ENCODE data around the gene RBP3. TPM values are rescaled to one million over a fixed set of nuclear protein-coding genes. Genes with fewer than 3 reads are reported as not detected.

The RBP3 gene
- total and polyA plus RNA-seq, 9 donors: 0.04 to 0.11 (median 0.07) TPM; not detected in 1

DNA sequence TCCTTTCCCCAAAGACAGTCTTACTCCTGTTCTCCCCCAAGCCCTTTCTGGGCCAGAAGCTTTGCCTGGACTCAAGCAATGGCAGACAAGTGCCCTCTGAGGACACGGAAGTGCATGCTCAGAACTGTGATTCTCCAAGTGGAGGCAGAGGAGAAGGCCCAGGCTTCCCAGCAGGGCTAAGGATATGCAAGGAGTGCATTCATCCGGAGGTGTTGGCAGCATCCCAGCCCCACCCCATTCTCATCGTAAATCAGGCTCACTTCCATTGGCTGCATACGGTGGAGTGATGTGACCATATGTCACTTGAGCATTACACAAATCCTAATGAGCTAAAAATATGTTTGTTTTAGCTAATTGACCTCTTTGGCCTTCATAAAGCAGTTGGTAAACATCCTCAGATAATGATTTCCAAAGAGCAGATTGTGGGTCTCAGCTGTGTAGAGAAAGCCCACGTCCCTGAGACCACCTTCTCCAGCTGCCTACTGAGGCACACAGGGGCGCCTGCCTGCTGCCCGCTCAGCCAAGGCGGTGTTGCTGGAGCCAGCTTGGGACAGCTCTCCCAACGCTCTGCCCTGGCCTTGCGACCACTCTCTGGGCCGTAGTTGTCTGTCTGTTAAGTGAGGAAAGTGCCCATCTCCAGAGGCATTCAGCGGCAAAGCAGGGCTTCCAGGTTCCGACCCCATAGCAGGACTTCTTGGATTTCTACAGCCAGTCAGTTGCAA lies 1.4 kb upstream of the RBP3 start:
- Histone ChIP-seq H3K36me3 (ENCODE audit: control insufficient read depth, insufficient read depth, low read length) (no peaks in the 10 kb centered on the region), H3K27ac (ENCODE audit: low read length) (no peak overlapping the region), H3K27me3 (ENCODE audit: control insufficient read depth, insufficient read depth, low read length) (peaks cover 2% of the 10 kb centered on the region), H3K4me1 (ENCODE audit: control insufficient read depth, insufficient read depth, low read length) (peaks cover 13% of the 10 kb centered on the region), H3K9me3 (replicated peaks; ENCODE audit: control insufficient read depth, low read depth, low read length) (no peaks in the 10 kb centered on the region), H3K4me3 (ENCODE audit: low read length) (no peak overlapping the region)
- 63% methylated on average over 1 of the region's 13 CpGs for WGBS (ENCODE audit: insufficient coverage)
- peak; percentile 14 for DNase-seq

DNA sequence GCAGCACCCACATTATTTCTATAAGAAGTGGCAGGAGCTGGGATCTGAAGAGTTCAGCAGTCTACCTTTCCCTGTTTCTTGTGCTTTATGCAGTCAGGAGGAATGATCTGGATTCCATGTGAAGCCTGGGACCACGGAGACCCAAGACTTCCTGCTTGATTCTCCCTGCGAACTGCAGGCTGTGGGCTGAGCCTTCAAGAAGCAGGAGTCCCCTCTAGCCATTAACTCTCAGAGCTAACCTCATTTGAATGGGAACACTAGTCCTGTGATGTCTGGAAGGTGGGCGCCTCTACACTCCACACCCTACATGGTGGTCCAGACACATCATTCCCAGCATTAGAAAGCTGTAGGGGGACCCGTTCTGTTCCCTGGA lies 874 bp upstream of the RBP3 start:
- no CpG with 5 or more reads among the region's 4 CpGs for WGBS (ENCODE audit: insufficient coverage)

DNA sequence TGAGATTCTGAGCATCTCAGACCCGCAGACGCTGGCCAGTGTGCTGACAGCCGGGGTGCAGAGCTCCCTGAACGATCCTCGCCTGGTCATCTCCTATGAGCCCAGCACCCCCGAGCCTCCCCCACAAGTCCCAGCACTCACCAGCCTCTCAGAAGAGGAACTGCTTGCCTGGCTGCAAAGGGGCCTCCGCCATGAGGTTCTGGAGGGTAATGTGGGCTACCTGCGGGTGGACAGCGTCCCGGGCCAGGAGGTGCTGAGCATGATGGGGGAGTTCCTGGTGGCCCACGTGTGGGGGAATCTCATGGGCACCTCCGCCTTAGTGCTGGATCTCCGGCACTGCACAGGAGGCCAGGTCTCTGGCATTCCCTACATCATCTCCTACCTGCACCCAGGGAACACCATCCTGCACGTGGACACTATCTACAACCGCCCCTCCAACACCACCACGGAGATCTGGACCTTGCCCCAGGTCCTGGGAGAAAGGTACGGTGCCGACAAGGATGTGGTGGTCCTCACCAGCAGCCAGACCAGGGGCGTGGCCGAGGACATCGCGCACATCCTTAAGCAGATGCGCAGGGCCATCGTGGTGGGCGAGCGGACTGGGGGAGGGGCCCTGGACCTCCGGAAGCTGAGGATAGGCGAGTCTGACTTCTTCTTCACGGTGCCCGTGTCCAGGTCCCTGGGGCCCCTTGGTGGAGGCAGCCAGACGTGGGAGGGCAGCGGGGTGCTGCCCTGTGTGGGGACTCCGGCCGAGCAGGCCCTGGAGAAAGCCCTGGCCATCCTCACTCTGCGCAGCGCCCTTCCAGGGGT lies 703 bp downstream of the RBP3 start:
- no peak overlapping the region for H3K27ac ChIP-seq (ENCODE audit: low read length)
- 95% methylated on average over 30 of the region's 36 CpGs for WGBS (ENCODE audit: insufficient coverage)
- peaks cover 5% of the 10 kb centered on the region for H3K27me3 ChIP-seq (ENCODE audit: control insufficient read depth, insufficient read depth, low read length)
- no peak for DNase-seq
- no peak overlapping the region for H3K4me3 ChIP-seq (ENCODE audit: low read length)
- H3K9me3 ChIP-seq (replicated peaks; ENCODE audit: control insufficient read depth, low read depth, low read length): no peaks in the 10 kb centered on the region
- H3K36me3 ChIP-seq (ENCODE audit: control insufficient read depth, insufficient read depth, low read length): no peaks in the 10 kb centered on the region
- peaks cover 13% of the 10 kb centered on the region for H3K4me1 ChIP-seq (ENCODE audit: control insufficient read depth, insufficient read depth, low read length)

More for the DNA sequence above, 874 bp upstream of the RBP3 start:
- no peak for DNase-seq
- Histone ChIP-seq H3K27me3 (ENCODE audit: control insufficient read depth, insufficient read depth, low read length) (peaks cover 2% of the 10 kb centered on the region), H3K4me3 (ENCODE audit: low read length) (no peak overlapping the region), H3K4me1 (ENCODE audit: control insufficient read depth, insufficient read depth, low read length) (peaks cover 13% of the 10 kb centered on the region), H3K36me3 (ENCODE audit: control insufficient read depth, insufficient read depth, low read length) (no peaks in the 10 kb centered on the region), H3K9me3 (replicated peaks; ENCODE audit: control insufficient read depth, low read depth, low read length) (no peaks in the 10 kb centered on the region), H3K27ac (ENCODE audit: low read length) (no peak overlapping the region)

DNA sequence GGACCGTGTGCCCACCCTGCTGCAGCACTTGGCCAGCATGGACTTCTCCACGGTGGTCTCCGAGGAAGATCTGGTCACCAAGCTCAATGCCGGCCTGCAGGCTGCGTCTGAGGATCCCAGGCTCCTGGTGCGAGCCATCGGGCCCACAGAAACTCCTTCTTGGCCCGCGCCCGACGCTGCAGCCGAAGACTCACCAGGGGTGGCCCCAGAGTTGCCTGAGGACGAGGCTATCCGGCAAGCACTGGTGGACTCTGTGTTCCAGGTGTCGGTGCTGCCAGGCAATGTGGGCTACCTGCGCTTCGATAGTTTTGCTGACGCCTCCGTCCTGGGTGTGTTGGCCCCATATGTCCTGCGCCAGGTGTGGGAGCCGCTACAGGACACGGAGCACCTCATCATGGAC lies 1.4 kb downstream of the RBP3 start:
- peaks cover 5% of the 10 kb centered on the region for H3K27me3 ChIP-seq (ENCODE audit: control insufficient read depth, insufficient read depth, low read length)
- DNase-seq: no peak
- no peak overlapping the region for H3K4me3 ChIP-seq (ENCODE audit: low read length)
- peaks cover 13% of the 10 kb centered on the region for H3K4me1 ChIP-seq (ENCODE audit: control insufficient read depth, insufficient read depth, low read length)
- no peaks in the 10 kb centered on the region for H3K9me3 ChIP-seq (replicated peaks; ENCODE audit: control insufficient read depth, low read depth, low read length)
- H3K36me3 ChIP-seq (ENCODE audit: control insufficient read depth, insufficient read depth, low read length): no peaks in the 10 kb centered on the region
- 96% methylated on average over 22 of the region's 22 CpGs for WGBS (ENCODE audit: insufficient coverage)
- no peak overlapping the region for H3K27ac ChIP-seq (ENCODE audit: low read length)

DNA sequence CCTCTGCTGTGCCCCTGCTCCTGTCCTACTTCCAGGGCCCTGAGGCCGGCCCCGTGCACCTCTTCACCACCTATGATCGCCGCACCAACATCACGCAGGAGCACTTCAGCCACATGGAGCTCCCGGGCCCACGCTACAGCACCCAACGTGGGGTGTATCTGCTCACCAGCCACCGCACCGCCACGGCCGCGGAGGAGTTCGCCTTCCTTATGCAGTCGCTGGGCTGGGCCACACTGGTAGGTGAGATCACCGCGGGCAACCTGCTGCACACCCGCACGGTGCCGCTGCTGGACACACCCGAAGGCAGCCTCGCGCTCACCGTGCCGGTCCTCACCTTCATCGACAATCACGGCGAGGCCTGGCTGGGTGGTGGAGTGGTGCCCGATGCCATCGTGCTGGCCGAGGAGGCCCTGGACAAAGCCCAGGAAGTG lies 1.8 kb downstream of the RBP3 start:
- no peaks in the 10 kb centered on the region for H3K36me3 ChIP-seq (ENCODE audit: control insufficient read depth, insufficient read depth, low read length)
- no peak overlapping the region for H3K27ac ChIP-seq (ENCODE audit: low read length)
- H3K4me1 ChIP-seq (ENCODE audit: control insufficient read depth, insufficient read depth, low read length): peaks cover 13% of the 10 kb centered on the region
- 95% methylated on average over 27 of the region's 31 CpGs for WGBS (ENCODE audit: insufficient coverage)
- H3K27me3 ChIP-seq (ENCODE audit: control insufficient read depth, insufficient read depth, low read length): peaks cover 3% of the 10 kb centered on the region
- DNase-seq: no peak
- no peak overlapping the region for H3K4me3 ChIP-seq (ENCODE audit: low read length)
- no peaks in the 10 kb centered on the region for H3K9me3 ChIP-seq (replicated peaks; ENCODE audit: control insufficient read depth, low read depth, low read length)

DNA sequence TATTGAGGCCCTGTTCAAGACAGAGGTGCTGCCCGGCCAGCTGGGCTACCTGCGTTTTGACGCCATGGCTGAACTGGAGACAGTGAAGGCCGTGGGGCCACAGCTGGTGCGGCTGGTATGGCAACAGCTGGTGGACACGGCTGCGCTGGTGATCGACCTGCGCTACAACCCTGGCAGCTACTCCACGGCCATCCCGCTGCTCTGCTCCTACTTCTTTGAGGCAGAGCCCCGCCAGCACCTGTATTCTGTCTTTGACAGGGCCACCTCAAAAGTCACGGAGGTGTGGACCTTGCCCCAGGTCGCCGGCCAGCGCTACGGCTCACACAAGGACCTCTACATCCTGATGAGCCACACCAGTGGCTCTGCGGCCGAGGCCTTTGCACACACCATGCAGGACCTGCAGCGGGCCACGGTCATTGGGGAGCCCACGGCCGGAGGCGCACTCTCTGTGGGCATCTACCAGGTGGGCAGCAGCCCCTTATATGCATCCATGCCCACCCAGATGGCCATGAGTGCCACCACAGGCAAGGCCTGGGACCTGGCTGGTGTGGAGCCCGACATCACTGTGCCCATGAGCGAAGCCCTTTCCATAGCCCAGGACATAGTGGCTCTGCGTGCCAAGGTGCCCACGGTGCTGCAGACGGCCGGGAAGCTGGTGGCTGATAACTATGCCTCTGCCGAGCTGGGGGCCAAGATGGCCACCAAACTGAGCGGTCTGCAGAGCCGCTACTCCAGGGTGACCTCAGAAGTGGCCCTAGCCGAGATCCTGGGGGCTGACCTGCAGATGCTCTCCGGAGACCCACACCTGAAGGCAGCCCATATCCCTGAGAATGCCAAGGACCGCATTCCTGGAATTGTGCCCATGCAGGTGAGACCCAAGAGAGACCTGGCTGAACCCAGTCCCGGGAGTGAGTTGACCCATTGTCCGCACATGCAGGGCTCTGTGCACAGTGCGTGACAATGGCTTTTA lies 2.8 kb downstream of the RBP3 start:
- 89% methylated on average over 39 of the region's 39 CpGs for WGBS (ENCODE audit: insufficient coverage)

DNA sequence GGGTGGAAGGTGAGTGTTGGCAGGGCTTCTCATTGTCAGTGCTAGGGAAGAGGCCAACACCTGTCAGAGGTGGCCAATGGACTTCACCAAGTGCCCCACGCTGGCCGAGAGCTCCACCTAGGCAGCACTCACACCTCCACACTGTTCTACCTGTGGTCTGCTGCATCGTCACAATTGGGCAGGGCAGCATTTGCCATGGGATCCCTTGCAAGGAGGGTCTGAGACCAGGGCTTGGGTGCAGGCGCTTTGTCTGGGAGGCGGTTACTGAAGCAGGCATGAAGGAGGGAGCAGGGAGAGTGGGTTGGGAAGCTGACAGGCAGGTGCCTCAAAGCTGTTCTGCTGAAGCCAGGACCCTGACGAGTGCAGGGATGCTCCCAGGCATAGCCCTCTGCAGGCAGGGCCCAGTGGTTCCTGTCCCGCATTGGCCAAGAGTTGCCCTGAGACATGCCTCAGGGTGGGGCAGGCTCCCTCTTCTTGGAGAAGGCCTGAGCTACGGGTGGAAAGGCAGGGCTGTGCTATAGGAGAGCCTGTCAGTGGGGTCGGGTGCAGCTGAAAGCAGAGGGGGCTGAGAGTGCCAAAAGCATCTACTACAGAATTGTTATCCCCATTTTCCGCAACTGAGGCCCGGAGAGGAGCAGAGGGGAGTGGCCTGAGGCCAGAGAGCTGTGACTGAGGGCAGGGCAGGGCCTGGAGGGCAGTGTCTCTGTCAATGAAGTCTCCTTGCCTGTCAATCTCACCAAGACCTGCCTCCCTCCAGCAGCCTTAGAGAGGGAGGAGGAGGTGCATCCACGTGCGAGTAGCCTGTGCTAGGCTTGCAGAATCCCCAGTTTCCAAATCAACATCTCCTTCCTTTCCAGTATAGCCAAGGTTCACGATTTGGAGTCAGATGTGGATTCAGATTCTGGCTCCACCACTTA lies 4.0 kb downstream of the RBP3 start:
- Histone ChIP-seq H3K4me1 (ENCODE audit: control insufficient read depth, insufficient read depth, low read length) (no peaks in the 10 kb centered on the region), H3K27ac (ENCODE audit: low read length) (no peak overlapping the region), H3K4me3 (ENCODE audit: low read length) (no peak overlapping the region), H3K36me3 (ENCODE audit: control insufficient read depth, insufficient read depth, low read length) (no peaks in the 10 kb centered on the region), H3K9me3 (replicated peaks; ENCODE audit: control insufficient read depth, low read depth, low read length) (no peaks in the 10 kb centered on the region), H3K27me3 (ENCODE audit: control insufficient read depth, insufficient read depth, low read length) (peaks cover 3% of the 10 kb centered on the region)
- no peak for DNase-seq
- WGBS (ENCODE audit: insufficient coverage): 83% methylated on average over 9 of the region's 14 CpGs

More for the DNA sequence above, 2.8 kb downstream of the RBP3 start:
- peaks cover 3% of the 10 kb centered on the region for H3K27me3 ChIP-seq (ENCODE audit: control insufficient read depth, insufficient read depth, low read length)
- H3K4me3 ChIP-seq (ENCODE audit: low read length): no peak overlapping the region
- no peak overlapping the region for H3K27ac ChIP-seq (ENCODE audit: low read length)
- peaks cover 11% of the 10 kb centered on the region for H3K4me1 ChIP-seq (ENCODE audit: control insufficient read depth, insufficient read depth, low read length)
- no peaks in the 10 kb centered on the region for H3K36me3 ChIP-seq (ENCODE audit: control insufficient read depth, insufficient read depth, low read length)
- no peaks in the 10 kb centered on the region for H3K9me3 ChIP-seq (replicated peaks; ENCODE audit: control insufficient read depth, low read depth, low read length)
- no peak for DNase-seq

DNA sequence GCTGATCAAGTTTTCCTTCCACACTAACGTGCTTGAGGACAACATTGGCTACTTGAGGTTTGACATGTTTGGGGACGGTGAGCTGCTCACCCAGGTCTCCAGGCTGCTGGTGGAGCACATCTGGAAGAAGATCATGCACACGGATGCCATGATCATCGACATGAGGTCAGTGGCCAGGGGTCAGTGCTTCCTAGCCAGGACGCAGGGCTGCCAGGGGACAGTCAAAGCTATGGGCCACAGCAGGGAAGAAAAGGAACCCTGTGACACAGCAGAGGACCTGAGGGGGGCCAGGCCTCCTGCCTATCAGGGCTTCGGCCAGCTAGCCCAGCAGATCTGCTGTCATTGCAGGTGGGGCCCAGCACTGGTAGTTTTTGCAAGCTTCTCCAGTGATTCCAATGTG lies 5.2 kb downstream of the RBP3 start:
- Histone ChIP-seq H3K4me1 (ENCODE audit: control insufficient read depth, insufficient read depth, low read length) (no peaks in the 10 kb centered on the region), H3K27me3 (ENCODE audit: control insufficient read depth, insufficient read depth, low read length) (peaks cover 3% of the 10 kb centered on the region), H3K4me3 (ENCODE audit: low read length) (no peak overlapping the region), H3K9me3 (replicated peaks; ENCODE audit: control insufficient read depth, low read depth, low read length) (no peaks in the 10 kb centered on the region), H3K27ac (ENCODE audit: low read length) (no peak overlapping the region), H3K36me3 (ENCODE audit: control insufficient read depth, insufficient read depth, low read length) (no peaks in the 10 kb centered on the region)
- WGBS (ENCODE audit: insufficient coverage): 81% methylated on average over 6 of the region's 6 CpGs
- DNase-seq: no peak

DNA sequence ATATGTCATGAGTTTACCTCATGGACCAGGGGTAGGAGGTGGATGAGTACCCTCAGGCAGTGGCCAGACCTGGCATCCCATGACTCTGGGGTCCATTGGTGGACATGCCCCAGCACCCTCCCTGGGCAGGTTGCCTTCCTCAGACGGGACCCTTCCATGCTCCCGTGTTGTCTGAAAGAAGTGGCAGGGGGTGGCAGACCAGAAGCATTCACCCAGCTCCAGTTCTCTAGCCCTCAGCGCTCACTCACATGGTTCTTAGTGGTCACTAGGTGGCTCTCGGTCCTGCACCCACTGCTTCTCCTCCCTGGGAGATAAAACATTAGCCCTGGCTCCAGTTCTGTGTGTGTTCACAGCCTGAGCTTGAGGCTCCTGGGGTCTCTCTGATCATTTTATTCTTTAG lies 6.0 kb downstream of the RBP3 start:
- Histone ChIP-seq H3K4me1 (ENCODE audit: control insufficient read depth, insufficient read depth, low read length) (no peaks in the 10 kb centered on the region), H3K9me3 (replicated peaks; ENCODE audit: control insufficient read depth, low read depth, low read length) (no peaks in the 10 kb centered on the region), H3K4me3 (ENCODE audit: low read length) (no peak overlapping the region), H3K36me3 (ENCODE audit: control insufficient read depth, insufficient read depth, low read length) (no peaks in the 10 kb centered on the region), H3K27ac (ENCODE audit: low read length) (no peak overlapping the region), H3K27me3 (ENCODE audit: control insufficient read depth, insufficient read depth, low read length) (peaks cover 3% of the 10 kb centered on the region)
- WGBS (ENCODE audit: insufficient coverage): 47% methylated on average over 4 of the region's 4 CpGs
- DNase-seq: peak; percentile 23
